Stimulated activated CD8-positive, alpha-beta memory T cell treated with anti-CD3 and anti-CD28 coated beads, Interleukin-15, amount 100 ng/mL, for 24 hours (primary cell): Measurements from ENCODE around the gene SMAD6.

ENCODE experiments used
- DNase-seq: peaks from one replicate; pipeline ENCODE4 v3.0.0-alpha.2; 2020; ENCODE audit warnings: low read depth

SMAD6 gene

DNA sequence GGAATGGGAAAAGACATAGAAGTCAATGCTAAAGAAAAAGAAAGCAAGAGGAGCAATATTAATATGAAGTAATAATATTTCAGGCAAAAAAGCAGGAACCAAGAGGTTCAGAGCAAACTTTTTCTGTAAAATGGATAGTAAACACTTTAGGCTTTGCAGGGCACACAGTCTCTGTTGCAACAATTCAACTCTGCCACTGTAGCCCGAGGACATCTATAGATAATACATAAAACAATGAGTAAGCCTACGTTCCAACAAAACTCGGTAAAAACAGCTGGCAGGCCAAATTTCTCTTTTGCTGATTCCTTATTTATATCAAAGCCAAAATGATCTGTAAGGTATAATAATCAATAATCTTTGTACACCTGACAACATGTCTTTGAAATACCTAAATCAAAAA is 56.8 kb downstream of the SMAD6 start:
- no peak for DNase-seq

DNA sequence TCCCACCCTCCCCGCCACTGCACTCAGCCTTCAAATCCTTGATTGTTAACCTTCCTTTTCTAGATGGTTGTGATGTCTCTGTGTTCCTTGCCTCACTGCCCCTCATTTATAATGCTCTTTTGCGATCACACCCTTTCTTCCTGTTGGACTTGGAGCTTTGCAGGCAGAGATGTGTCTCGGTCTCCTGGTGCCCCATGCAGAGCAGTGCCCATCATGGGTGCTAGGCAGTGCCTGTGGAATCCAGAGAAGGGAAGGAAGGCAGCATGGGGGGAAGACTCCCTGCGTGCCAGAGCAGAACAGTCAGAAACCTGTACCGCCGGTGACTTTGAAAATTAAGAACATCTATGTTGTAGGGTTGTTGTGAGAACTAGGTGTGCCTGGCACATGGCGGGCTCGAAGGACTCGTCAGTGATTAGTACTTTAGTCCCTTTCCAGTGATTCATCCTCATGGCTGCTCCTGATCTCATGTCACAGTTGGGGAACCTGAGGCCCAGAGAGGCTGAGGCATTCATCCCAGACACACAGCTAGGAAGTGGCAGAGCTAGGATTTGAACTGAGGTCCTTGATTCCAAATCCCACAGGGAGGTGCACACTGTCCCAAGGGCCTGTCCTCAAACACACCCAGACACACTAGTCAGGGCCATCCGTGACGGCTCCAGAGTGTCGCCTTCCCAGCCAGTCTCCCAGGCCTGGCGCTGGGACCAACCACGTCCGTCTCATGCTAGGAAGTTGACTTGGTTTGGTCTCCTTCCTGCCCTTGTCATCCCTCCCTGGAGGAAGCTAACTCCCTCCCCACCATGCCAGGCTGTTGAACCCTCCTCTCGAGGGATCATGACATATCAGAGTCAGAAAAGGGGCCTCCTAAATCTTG is 58.3 kb downstream of the SMAD6 start:
- no peak for DNase-seq

DNA sequence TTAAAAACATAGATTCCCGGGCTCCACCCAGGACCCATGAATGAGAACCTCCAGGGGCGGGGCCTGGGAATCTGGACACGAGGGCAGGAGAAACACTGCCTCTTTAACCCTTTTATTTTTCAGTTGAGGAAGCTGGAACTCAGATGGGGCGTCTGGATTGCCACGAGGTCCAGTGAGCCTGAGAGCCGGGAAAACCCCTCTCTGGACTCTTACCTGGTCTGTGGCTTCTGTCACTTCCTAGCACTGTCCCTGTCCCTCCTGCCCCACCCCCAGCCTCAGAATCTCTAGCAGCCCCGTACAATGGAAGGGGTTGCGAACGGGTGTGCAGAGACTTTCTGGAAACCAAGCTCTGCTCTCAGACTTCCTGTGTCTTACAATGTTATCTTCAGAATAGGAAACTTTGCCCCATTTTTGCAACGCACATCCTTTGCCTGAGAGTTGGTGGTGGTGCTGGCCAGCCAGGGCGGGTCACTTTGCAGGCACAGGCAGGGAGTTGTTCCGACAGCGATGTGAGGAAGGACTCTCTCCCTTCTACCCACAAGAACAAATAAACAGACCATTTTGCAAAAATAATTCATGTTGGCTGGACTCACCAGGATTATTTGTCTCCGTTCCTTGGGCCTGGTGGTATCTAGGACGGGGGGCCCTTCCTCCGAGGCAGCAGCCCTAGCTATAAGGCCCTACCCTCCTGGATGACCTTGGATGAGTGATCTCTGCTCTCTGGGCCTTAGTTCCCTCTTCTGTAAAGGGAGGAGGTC is 59.1 kb downstream of the SMAD6 start:
- DNase-seq, result no peak

DNA sequence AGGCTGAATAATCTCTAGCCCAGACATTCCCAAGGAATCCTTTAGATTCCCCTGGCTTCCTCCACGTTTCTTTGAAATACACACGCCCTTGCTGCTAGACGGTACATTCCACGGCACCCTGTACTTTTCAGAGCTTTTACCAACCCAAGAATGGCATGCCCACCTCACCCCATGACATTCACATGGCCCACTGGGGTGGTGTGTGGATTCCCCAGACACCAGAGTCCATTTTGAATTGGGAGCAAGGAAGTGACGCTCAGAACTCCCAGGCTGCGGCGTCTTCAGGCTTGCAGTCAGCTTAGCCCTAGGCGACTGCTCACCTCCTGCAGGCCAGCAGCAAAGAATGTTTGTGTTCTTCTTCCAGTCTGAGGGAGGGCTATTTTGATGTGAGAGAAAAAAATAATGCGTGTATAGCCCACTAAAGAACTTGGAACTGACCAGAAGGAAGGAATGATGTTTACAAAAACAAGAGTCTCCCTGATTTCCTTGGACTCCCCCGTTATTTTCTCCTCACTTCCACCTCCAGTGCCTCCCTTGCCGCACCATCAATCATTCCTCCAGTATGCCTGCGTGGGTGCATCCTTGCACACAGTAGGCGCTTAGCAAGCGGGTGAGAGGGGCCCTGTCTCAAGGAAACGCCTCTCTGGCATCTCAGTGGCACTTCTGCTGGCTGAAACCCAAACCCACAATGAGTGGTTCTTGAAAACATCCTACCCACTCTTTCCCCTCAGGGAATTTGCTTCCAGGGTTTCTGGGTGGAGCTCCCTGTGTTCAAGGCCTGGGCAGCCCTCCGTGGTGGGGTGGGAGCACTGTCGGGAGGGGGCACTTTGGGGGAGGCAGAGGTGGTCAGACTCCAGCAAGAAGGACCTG is 59.9 kb downstream of the SMAD6 start:
- no peak for DNase-seq

DNA sequence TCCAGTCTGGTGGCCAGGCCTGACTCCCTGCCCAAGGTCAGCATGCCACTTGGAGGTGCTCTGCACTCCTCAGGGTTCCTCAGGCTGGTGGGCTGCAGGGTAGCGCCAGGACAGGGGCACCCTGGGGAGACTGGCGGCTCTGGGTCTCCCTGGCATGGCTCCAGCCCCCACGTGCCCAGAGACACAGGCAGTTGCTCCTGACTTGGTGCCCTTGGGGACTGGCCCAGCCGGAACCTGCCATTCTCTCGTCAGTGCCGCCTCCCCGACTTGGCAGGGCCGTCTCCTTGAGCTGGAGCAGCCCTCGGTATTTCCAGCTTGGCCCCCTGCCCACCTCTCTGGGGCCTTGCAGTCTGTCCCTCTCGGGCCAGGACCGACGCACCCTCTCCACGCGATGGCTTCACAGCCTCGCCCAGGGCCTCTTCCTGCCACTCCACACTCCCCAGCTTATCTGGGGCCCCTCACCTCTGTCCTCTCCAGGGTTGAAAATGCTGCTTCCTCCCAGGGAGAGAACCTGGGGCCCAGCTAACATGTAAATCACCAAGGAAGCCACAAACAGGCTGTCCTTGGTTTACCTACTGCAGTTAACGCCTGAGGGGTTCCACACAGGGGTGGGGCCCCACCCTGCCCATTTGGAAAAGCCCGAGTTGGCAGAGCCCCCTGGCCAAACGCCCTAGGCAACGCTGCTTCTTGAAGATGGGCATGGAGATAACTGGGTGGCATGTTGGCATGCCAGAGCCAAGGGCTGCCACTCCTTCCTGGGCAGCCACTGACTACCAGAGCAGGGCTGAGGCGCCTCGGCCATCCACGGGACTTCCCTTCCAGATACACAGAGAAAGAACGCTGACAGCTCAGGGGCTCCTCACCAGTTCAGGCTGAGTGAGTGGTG is 61.4 kb downstream of the SMAD6 start:
- DNase-seq, result no peak

DNA sequence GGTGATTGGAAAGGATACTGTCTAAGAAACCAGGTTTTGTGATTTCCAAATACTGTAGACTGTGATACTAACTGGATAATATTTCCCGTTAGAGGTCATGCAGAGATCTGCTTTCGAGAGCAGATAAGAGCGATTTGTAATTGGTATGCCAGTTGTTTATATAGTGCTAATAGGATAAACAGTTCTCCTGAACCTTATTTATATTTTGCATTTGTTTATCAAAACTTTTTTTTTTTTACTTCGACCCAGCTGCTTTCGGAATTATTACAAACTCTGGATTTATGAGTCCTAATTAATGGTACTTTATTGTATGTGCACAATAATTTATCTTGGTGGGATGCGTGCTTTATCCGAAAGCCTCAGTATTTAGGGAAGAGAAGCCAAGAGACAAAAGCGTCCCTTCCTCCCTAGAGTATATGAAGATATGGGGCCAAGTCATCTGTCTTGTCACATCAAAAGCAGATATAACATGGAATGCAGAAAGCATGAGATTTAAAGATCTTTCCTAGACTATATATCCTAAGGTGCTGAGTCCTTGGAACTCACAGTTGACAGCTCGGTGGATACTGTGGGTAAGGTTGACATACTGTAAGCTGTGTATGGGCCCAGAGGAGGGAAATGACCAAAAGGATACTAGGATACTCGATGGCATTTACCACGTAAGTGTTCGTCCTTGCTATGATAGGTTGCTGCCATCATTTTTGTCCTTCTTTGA is 62.2 kb downstream of the SMAD6 start:
- DNase-seq, result no peak

DNA sequence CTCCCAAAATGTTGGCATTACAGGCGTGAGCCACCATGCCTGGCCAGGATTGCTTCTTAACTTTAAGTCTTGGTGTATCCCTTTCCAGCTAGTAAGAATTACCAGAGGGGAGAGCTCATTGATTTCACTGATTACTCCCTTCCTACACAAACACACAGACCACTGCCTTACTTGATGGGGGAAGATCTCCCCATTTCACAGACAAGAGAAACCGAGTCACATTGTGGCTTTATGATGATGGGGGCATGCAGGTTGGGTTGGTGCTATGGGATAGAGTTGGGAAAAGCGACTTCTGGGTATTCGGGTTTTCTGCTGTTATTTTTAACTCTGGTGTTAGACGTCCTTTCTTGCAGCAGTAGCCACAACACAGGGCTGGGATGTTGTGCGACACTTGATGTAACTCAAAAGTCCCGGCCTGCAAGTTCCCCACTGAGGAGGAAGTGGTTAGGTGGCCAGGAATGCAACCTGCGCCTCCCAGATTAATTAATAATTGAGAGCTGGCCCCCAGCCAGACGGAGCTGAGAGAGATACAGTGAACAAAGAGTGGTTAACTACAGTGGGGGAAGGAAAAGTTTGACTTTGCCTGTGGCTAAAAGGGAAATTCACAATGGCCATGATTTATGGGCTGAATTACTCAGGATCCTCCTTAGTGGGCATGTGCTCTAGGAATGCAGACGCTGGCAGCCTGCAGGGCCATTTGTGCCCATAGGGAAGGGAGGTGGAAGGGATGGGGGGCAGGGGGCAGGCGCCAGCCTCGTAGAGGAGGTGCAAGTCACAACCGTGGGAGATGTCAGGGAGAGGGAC is 63.6 kb downstream of the SMAD6 start:
- DNase-seq, result no peak

DNA sequence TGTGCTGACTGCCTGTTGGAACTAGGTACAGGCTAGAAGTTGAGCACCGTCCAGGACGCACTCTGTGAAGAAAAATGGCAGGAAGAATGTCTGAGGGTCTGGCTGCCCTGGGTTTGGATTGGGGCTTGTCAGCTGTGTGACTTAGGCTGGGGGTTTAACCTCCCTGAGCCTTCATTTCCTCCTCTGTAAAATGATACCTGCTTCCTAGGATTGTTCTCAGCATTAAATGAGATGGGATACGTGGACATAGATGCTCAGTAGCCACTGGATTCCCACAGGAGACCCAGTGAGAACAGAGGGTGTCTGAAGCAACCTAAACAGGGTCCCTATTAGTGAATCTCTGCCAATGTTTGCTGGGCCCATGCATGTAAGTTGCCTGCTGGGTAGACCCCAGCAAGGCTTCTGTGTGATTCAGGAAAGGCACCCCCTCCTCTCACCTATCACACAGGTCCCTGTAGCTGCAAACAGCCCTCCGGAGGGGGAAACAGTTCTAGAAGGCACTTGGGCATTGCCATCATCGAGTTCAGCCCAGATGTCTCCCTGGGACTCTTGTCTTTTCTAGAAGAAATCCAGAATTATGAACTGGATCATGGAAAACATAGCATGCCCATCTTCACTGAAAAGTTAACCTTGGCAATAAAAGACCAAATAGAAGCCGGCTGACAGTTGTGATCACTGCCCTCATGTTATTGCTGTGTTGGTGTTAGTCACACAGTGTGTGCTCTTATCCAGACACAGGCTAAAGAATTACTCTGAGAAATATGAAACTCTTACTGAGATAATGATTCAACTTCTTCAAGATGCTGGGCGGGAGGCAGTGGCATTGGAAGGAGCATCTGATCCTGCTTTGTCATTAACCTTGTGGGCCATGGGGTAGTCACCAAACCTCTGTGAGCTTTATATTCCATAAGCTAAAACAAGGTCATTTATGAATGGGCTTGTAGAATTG is 64.5 kb downstream of the SMAD6 start:
- no peak for DNase-seq

DNA sequence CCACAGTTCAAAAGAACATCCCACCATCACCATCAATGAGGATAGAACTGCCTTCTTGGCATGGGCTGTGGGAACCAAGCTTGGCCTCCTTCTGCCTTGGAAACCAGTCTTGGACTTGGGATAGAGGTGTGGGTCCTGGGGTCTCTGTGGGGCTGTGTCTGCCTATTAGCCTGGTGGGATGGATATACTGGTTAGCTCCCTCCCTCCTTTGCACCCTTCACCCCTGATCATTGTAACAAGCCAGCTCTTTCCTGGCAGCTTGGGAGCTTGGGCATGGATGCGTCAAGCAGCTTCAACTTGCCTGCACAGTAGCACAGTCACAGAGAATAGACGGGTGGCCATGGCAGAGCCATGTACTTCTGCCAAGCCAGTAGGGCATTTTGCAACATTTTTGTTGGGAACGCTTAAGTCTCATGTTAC is 65.2 kb downstream of the SMAD6 start:
- no peak for DNase-seq

DNA sequence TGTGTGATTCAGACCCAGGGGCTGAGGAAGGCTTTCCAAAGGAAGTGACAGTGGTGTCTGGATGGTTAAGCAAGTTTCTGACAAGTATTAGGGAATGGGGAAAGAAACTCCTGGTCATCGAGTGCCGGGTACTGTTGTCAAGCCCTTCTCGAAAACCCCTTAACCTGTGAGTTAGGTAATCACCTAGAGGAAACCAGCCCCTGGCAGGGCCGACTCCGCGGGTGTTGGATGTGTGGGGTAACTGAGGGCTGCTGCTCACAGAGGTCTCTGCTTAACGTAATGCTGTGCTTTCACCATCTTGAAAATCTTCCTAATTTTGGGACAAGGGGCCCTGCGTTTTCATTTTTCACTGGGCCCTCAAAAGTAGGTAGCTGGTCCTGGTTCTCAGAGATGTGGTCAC is 67.0 kb downstream of the SMAD6 start:
- DNase-seq, result no peak

DNA sequence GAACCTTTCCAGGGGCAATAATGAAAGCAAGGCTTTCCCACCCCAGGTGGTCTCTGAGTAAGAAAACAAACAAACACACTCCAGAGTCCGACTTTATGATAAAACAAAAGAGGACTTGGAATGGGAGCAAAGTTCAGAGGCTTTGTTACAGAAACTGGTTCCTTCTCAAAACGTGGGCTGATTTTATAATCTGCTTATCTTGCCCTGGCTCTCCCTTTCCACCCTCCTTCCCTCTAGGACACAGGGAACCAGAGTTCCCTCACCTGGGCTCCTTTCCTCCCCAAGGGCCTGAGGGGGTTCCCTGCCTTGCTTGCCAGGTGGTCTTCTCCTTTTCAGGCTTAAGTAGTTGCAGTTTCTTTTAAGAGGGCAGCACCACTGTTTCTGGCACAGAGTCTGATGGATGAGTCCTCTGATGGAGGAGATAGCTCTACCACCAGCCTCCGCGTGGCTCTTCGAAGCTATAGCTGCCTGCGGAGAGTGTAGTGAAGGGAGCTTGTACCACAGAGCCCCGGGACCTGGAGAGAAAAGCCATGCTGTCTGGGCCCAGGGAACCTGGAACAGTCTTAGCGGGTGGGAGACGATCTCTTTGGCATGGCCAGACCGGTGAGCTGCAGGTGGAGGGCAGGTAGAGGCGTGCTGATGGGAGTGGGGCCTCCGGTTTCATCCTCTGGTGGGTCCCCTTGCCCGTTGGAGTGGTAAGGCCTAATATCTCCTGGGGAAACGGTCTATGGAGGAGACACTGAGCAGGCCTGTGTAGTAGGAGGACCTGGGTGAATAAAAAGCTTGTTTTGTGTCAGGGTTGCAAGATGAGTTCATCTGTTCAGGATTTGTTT is 68.7 kb downstream of the SMAD6 start:
- no peak for DNase-seq

DNA sequence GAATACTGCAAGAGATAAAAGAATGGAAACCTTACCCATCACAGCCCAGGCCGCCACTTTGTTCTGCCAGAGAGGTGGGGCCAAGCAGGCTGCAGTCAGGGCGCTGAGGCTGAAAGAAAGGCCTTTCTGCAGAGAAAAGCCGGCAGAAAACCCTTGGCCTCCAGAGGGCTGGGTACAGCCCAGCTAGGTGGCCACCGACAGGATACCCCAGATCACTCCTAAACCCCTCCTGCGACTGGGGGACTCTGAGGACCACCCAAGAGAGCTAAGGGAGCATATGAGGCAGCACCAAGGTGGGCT is 69.3 kb downstream of the SMAD6 start:
- no peak for DNase-seq

DNA sequence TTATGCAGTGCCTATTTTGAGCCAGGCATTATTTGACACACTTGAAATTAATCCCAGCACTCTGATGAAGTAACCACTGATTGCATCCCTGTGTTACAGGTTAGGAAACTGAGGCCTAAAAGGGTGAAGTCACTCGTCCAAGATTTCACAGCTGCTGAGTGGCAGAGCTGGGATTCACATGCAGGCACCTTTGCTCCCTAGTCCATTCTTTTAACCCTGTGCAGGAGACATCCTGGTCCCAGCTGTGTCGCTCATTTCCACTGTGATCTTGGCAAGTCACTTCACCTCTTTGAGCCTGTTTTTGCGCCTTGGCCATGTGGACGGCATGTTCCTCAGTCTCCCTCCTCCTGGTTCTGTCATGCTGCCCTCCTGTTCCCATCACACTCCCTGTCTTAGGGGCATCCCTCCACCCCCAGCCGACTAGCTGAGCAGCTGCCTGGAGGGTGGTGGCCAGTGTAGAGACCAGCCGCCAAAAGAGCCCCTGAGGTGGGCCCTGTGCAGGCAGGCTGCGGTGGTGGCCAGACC is 70.6 kb downstream of the SMAD6 start:
- DNase-seq, result no peak

DNA sequence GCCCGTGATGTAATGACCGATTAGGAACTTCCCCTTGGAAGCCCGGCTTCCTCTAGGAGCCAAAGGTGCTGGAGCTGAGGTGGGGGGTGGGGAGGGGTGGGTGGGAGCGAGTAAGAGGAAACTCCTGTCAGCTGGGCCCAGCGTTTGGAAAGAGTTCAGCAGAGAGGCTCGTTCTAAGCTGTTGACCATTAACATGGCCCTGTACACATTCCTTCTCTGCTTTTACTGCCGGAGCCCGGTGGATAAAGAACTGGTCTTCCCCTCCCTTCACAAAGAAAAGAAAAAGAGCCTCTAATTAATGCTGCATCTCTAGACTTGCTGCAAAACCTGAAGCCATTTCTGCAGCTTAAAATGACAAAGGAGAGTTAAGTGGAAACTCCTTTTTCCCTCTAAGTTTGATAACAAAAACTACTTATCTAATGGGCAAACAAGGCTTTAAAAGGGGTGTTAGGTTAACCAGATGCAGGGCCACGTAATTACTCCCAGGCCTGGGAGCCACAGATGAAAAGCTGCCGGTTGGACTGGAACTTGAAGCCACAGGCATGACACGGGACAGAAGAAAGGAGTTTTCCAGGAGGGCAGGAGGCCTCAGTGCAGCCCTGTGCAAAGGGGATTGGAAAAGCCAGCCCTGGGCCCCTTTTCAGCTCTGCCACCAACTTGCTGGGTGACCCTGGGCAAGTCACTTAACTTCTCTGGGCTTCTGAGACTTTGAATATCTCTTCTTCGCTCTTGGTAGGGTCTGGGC is 71.3 kb downstream of the SMAD6 start:
- no peak for DNase-seq

DNA sequence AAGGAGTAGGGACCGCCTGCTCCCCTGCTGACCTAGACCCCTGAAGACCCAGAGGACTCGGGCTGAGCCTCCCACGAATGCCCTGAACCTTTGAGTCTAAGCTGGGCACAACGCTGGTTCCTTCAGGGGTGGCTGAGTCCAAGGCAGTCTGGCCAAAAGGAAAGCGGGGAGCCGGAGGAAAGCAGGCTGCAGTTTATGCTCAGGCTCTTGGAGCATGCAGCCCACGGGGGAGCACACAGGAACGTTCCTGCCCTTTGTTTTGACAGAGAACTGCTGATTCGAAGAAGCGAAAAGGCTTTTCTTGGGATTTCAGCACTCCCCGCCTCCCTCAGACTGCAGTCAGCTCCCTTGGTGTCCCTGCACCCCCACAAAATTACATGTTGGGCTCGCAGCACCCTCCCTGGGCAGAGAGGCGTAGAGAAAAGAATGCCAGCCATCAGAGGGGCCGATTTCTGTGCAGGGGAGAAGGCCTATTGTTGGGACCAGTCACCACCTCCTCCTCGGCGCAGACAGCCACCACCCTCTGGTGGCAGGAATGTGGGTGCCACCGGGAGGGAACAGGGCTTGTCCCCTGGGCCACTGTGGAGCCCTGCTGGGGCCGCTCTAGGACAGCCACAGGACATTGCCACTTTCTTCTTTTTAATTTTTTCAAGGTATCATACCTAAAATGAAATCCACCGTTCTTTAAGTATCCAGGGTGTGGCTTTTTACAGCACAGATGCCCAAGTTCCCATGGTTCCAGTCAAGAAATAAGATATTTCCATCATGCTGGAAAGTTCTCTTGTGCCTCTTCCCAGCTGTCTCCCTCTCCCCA is 72.2 kb downstream of the SMAD6 start:
- no peak for DNase-seq
